Neuron (in vitro differentiated cells): Measurements from ENCODE around the gene TARBP1.
A peak's percentile ranks its signal among the peaks of the same experiment; 100 is the strongest.
"Not testable (repeated sequence)": the region's sequence is repeated elsewhere in the genome, so short reads cannot be mapped to it uniquely, and the experiment has no call there.

Experiments used
- H2AFZ ChIP-seq: one replicate; pipeline ENCODE4 v1.6.1; 2013; ENCODE audit warnings: low read depth, mild to moderate bottlenecking, inconsistent platforms, low read length, moderate library complexity
- H3K27me3 ChIP-seq: one replicate; pipeline ENCODE4 v1.6.1; 2013; ENCODE audit warnings: low read length; ENCODE audit not compliant: insufficient read depth
- H3K36me3 ChIP-seq: one replicate; pipeline ENCODE4 v1.6.1; 2013; ENCODE audit warnings: low read length; ENCODE audit not compliant: insufficient read depth
- H3K4me1 ChIP-seq: one replicate; pipeline ENCODE4 v1.6.1; 2013; ENCODE audit warnings: low read length; ENCODE audit not compliant: insufficient read depth
- H3K4me3 ChIP-seq: 2 replicates; pipeline ENCODE4 v1.5.1; 2013; ENCODE audit warnings: mild to moderate bottlenecking, low read length, moderate library complexity
- H3K9me3 ChIP-seq: one replicate; pipeline ENCODE4 v1.6.1; 2013; ENCODE audit warnings: low read length

TARBP1 gene

GRCh38 chr1:234515411-234515810 lies 36.4 kb upstream of the TARBP1 start:
- H2AFZ ChIP-seq: peak overlapping the region; percentile 3
- peaks cover 10% of the 10 kb centered on the region for H3K4me1 ChIP-seq
- H3K27me3 ChIP-seq: no peaks in the 10 kb centered on the region
- H3K36me3 ChIP-seq: no peaks in the 10 kb centered on the region
- no peaks in the 10 kb centered on the region for H3K9me3 ChIP-seq
- H3K4me3 ChIP-seq: no peak overlapping the region

- Histone ChIP-seq H3K9me3 (no peaks in the 10 kb centered on the region), H3K27me3 (no peaks in the 10 kb centered on the region), H3K4me1 (peaks cover 17% of the 10 kb centered on the region), H3K4me3 (no peak overlapping the region), H2AFZ (no peak overlapping the region), H3K36me3 (no peaks in the 10 kb centered on the region)
Observed at GRCh38 chr1:234512451-234512861, 33.5 kb upstream of the TARBP1 start.

- H3K9me3 ChIP-seq: no peaks in the 10 kb centered on the region
- H3K27me3 ChIP-seq: no peaks in the 10 kb centered on the region
- H3K4me1 ChIP-seq: peaks cover 7% of the 10 kb centered on the region
- peak overlapping the region; percentile 22 for H2AFZ ChIP-seq
- no peak overlapping the region for H3K4me3 ChIP-seq
- no peaks in the 10 kb centered on the region for H3K36me3 ChIP-seq
Observed at GRCh38 chr1:234509457-234510328, 30.7 kb upstream of the TARBP1 start.

GRCh38 chr1:234507626-234508387 lies 28.8 kb upstream of the TARBP1 start:
- Histone ChIP-seq H3K4me3 (no peak overlapping the region), H3K36me3 (no peaks in the 10 kb centered on the region), H2AFZ (no peak overlapping the region), H3K27me3 (no peaks in the 10 kb centered on the region), H3K4me1 (peaks cover 7% of the 10 kb centered on the region), H3K9me3 (no peaks in the 10 kb centered on the region)

DNA sequence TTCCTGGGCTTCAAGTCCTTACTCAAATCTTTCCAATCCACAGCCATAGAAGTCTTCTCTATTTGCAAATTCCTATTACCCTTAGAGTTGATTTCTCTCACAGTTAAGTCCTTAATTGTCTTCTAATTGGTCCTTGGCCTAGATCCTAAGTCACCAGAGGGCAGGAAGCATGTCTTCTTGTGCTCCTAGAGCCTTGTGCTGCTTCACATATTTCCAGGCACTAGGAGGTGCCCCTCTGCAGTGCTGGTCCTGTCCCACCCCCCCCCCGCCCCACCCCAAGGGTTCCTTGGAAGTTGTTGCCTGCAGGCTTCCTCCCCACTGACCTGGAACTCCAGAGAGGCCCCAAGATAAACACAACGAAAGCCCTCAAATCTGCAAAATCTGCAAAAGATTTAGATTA lies 28.1 kb upstream of the TARBP1 start:
- no peak overlapping the region for H2AFZ ChIP-seq
- H3K36me3 ChIP-seq: no peaks in the 10 kb centered on the region
- no peak overlapping the region for H3K4me3 ChIP-seq
- peaks cover 7% of the 10 kb centered on the region for H3K4me1 ChIP-seq
- no peaks in the 10 kb centered on the region for H3K9me3 ChIP-seq
- no peaks in the 10 kb centered on the region for H3K27me3 ChIP-seq

- Histone ChIP-seq H3K4me3 (no peak overlapping the region), H3K36me3 (no peaks in the 10 kb centered on the region), H3K9me3 (no peaks in the 10 kb centered on the region), H2AFZ (no peak overlapping the region), H3K4me1 (peaks cover 7% of the 10 kb centered on the region), H3K27me3 (no peaks in the 10 kb centered on the region)
Observed at GRCh38 chr1:234505769-234506102, 26.8 kb upstream of the TARBP1 start.

GRCh38 chr1:234504969-234505768 lies 26.2 kb upstream of the TARBP1 start:
- Histone ChIP-seq H3K9me3 (no peaks in the 10 kb centered on the region), H3K4me1 (peaks cover 12% of the 10 kb centered on the region), H3K27me3 (no peaks in the 10 kb centered on the region), H3K4me3 (no peak overlapping the region), H3K36me3 (no peaks in the 10 kb centered on the region), H2AFZ (no peak overlapping the region)

GRCh38 chr1:234504251-234504650 lies 25.3 kb upstream of the TARBP1 start:
- not testable (repeated sequence) for H3K27me3 ChIP-seq, H3K9me3 ChIP-seq, H2AFZ ChIP-seq

DNA sequence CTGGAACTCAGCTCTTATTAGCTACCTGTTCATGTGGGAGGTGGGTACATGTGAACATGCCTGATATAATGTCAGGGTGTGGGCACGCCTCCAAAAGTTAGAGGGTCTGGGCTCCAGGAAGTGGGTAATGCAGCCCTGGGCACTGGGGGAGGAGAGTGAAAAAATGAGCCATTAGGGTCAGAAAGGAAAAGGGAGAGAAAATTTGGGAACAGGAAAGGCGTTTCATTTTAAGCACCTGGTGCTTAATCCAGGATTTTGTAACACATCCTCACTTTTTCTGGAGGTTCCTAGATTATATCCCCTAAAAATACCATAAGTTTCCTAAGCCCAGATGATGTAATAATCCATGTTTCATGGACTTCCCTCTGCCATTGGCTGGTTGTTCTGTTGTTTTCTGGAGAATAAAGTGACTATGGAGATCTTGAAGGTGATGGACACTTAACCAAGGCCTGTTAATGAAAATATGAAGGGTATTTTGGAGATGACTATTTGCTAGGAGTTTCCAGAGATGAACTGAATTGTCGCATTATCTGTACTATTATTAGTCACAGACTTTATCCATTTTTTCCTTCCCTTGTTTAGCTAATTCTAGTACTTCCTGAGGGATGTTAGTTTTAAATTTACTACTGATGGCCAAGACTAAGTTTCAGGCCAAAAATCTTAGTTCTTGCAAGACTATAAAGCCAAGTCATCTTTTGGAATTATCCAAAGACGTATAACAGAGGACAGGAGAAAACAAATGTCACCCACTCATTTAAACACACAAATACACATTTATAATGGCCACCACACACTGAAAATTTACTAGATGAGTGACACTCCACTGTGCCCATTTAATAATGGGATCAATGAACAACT lies 24.4 kb upstream of the TARBP1 start:
- Histone ChIP-seq H3K36me3 (no peaks in the 10 kb centered on the region), H3K9me3 (no peaks in the 10 kb centered on the region), H2AFZ (no peak overlapping the region), H3K4me1 (peaks cover 16% of the 10 kb centered on the region), H3K27me3 (no peaks in the 10 kb centered on the region), H3K4me3 (no peak overlapping the region)

More at GRCh38 chr1:234504251-234504650, 25.3 kb upstream of the TARBP1 start:
- H3K36me3 ChIP-seq, H3K4me3 ChIP-seq: not testable (repeated sequence)
- peaks cover 14% of the 10 kb centered on the region for H3K4me1 ChIP-seq

DNA sequence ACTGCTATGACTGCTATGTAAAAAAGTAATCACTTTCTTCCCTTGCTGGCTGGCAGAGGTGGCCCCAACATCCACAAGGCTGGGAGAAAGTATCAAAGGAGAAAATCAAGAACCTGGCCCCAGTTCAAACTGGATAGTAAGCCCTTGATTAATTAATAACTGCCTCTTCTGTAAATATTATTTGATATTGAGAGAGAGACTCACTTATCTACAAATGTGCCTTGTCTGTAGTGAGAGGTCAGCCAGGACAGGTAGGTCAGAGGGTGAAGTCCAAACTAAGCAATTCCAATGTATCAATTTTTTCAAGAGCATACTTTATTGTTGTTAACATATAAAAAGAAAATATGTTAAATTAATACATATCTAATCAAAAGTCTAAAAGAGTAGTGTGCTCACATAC lies 23.8 kb upstream of the TARBP1 start:
- H3K27me3 ChIP-seq: no peaks in the 10 kb centered on the region
- peaks cover 16% of the 10 kb centered on the region for H3K4me1 ChIP-seq
- no peaks in the 10 kb centered on the region for H3K9me3 ChIP-seq
- H3K36me3 ChIP-seq: no peaks in the 10 kb centered on the region
- H2AFZ ChIP-seq: no peak overlapping the region
- no peak overlapping the region for H3K4me3 ChIP-seq

- H3K4me3 ChIP-seq: no peak overlapping the region
- no peaks in the 10 kb centered on the region for H3K9me3 ChIP-seq
- no peaks in the 10 kb centered on the region for H3K27me3 ChIP-seq
- peak overlapping the region; percentile 39 for H2AFZ ChIP-seq
- peaks cover 16% of the 10 kb centered on the region for H3K4me1 ChIP-seq
- no peaks in the 10 kb centered on the region for H3K36me3 ChIP-seq
Observed at GRCh38 chr1:234500269-234500668, 21.3 kb upstream of the TARBP1 start.

DNA sequence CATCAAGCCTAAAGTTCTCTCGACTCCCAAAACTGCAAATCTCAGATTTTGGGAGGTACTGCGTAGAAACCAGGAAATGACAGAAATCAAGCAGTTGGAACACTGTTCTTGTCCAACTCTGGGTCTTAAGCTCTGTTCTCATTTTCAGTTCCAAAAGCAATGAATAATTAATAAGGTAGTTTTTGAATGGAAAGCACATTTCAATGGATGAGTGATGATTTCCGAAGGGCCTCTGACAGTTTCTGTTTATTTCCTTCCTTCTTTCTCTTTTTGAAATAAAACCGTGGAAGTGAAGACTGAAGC lies 20.9 kb upstream of the TARBP1 start:
- Histone ChIP-seq H3K4me3 (no peak overlapping the region), H3K27me3 (no peaks in the 10 kb centered on the region), H3K36me3 (no peaks in the 10 kb centered on the region), H2AFZ (peak overlapping the region; percentile 39), H3K4me1 (peaks cover 16% of the 10 kb centered on the region), H3K9me3 (no peaks in the 10 kb centered on the region)
